Smooth muscle cell of bladder (primary cell): ENCODE data around the gene OR2J1. TPM values are rescaled to one million over a fixed set of nuclear protein-coding genes. Genes with fewer than 3 reads are reported as not detected.

Experiments
- total RNA-seq: library from RNA; depleted of rRNA; stranded (reverse); fragments of >200 nt; gene quantifications from 2 replicates; pipeline ENCODE4 v1.2.3, GENCODE V29; 2014

OR2J1 gene
- total RNA-seq: not detected in 2 replicates

GRCh38 chr6:29099190-29099589 lies at the start of gene OR2J1:
OR2J1 (plus strand) TSS chr6:29099490; CDS start chr6:29100943, 1,453 bp downstream.

GRCh38 chr6:29087213-29087612 lies 12.1 kb upstream of the OR2J1 start, which contains the start of gene OR2B3:
OR2B3 (minus strand) TSS chr6:29087313; CDS start chr6:29087248, 65 bp downstream.

GRCh38 chr6:29107758-29108157 lies 8.5 kb downstream of the OR2J1 start, which contains the start of gene OR2J3:
OR2J3 (plus strand) TSS chr6:29108058; CDS start chr6:29111891, 3,833 bp downstream.

Other genes starting within 250 kb of the OR2J1 start
- 44.1 and 51.1 TPM in 2 replicates for gene TRIM27, start 175.5 kb upstream of the OR2J1 start, total RNA-seq
- gene ZNF311, start 94.2 kb upstream of the OR2J1 start, total RNA-seq: 1.9 and 2.1 TPM in 2 replicates
- not detected in 2 replicates for gene OR2W1, start 54.3 kb upstream of the OR2J1 start, total RNA-seq
- gene OR2B3, start 12.2 kb upstream of the OR2J1 start, total RNA-seq: not detected in 2 replicates
- not detected in 2 replicates for gene OR2J3, start 8.6 kb downstream of the OR2J1 start, total RNA-seq
- not detected in 2 replicates for gene OR2J2, start 71.4 kb downstream of the OR2J1 start, total RNA-seq
- not detected in 2 replicates for gene OR14J1, start 202.2 kb downstream of the OR2J1 start, total RNA-seq